WI38 (cell line): ENCODE data around the gene RHOT2.

ENCODE experiments used
- H3K4me3 ChIP-seq: 2 replicates; pipeline ENCODE4 v1.5.1; 2011; ENCODE audit warnings: low read depth, mild to moderate bottlenecking, control low read depth, low read length
- TF ChIP-seq, protein P1 (sequence below): IDR thresholded peaks from 2 replicates; pipeline ENCODE4 v1.5.1; 2012; ENCODE audit warnings: low read depth, mild to moderate bottlenecking, control low read depth, low read length

Gene RHOT2

DNA sequence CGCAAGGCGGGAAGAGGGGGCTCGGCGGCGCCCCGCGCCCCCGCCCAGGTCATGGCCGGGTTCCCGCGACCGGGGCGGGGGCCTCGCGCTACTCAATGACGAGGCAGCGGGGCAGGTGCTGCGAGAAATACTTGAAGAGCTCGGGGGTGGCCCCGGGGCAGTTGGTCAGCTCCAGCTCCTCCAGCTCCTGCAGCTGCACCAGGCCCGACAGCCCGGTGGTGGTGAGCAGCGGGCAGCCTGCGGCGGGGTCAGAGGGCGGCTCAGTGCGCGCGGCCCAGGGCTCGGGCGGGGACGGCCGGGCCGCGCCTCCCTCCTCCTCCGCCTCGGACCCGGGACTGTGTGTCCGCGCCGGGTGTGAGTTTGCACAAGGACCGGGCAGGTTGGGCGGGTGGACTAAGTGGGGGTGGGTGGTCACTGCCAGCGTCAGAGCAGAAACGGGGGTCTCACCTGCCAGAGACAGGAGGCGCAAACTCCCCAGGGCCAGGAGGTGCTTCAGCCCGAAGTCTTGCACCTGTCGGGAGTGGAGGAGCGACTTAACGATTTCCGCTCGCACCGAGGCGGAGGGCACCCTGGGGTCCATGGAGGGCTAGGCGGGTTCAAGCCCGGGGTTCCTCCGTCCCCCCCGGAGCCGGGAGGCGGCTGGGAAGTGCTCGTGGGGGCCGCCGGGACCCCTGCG lies 26.4 kb downstream of the RHOT2 start:
- H3K4me3 ChIP-seq: no peak overlapping the region
- TF ChIP-seq, protein P1, sequence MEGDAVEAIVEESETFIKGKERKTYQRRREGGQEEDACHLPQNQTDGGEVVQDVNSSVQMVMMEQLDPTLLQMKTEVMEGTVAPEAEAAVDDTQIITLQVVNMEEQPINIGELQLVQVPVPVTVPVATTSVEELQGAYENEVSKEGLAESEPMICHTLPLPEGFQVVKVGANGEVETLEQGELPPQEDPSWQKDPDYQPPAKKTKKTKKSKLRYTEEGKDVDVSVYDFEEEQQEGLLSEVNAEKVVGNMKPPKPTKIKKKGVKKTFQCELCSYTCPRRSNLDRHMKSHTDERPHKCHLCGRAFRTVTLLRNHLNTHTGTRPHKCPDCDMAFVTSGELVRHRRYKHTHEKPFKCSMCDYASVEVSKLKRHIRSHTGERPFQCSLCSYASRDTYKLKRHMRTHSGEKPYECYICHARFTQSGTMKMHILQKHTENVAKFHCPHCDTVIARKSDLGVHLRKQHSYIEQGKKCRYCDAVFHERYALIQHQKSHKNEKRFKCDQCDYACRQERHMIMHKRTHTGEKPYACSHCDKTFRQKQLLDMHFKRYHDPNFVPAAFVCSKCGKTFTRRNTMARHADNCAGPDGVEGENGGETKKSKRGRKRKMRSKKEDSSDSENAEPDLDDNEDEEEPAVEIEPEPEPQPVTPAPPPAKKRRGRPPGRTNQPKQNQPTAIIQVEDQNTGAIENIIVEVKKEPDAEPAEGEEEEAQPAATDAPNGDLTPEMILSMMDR: no peak

DNA sequence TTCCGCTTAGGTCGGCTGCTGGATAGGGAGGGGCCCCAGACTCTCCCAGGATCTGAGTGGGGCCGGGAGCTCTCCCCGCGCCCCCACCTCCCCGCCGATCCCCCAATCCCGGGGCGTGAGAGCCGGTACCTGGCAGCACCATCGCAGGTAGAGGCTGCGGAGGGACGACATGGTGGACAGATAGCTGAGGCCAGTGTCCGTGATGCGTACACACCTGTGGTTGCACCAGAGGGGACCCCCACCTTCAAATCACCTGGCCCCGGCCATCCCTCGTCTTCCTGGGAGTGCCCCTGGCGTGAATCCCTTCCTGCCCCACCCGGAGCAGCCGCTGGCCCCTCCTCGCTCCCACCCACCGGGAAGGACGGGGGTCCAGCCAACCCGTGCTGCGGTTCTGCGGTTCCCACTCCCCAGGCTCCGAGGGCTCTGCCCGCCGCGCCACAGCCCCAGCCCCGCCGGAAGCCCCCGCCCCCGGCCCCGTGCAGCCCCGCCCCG lies 27.0 kb downstream of the RHOT2 start:
- no peak overlapping the region for H3K4me3 ChIP-seq
- TF ChIP-seq, protein P1: no peak

- no peak overlapping the region for H3K4me3 ChIP-seq
- TF ChIP-seq, protein P1: no peak
Measured at GRCh38 chr16:695355-696089, 27.6 kb downstream of the RHOT2 start.

DNA sequence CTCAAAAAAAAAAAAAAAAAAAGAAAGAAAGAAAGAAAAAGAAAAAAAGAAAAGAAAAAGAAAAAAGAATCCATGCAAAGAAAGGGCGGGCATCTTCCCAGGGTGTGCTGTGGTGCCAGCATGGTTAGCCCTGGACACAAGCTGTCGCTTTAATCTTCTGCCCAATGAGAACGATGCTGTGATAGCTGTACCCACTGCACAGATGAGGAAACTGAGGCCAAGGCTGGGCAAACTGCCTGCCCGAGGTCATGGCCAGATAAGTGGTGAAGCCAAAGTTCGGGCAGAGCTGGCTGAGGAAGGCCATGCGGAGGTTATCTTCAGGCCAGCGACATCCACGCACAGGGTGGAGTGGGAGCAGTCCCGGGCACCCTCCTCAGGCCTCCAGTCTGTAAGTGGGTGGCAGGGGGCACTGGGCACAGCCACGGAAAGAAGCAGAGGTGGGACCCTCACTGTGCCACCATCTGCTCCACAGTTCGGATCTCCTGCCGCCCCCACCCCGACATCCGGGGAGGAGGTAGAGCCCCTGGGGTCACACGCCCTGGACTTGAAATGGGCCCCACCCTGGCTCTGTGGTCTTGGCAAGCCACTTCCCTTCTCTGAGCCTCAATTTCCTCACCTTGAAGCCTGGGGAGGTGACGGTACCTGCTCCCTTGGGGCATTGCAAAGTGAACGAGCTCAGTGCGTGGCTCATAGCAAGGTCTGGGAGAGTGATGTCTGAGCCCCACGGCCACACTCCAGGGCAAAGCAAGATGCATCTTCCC lies 31.2 kb downstream of the RHOT2 start:
- TF ChIP-seq, protein P1: no peak
- H3K4me3 ChIP-seq: no peak overlapping the region

DNA sequence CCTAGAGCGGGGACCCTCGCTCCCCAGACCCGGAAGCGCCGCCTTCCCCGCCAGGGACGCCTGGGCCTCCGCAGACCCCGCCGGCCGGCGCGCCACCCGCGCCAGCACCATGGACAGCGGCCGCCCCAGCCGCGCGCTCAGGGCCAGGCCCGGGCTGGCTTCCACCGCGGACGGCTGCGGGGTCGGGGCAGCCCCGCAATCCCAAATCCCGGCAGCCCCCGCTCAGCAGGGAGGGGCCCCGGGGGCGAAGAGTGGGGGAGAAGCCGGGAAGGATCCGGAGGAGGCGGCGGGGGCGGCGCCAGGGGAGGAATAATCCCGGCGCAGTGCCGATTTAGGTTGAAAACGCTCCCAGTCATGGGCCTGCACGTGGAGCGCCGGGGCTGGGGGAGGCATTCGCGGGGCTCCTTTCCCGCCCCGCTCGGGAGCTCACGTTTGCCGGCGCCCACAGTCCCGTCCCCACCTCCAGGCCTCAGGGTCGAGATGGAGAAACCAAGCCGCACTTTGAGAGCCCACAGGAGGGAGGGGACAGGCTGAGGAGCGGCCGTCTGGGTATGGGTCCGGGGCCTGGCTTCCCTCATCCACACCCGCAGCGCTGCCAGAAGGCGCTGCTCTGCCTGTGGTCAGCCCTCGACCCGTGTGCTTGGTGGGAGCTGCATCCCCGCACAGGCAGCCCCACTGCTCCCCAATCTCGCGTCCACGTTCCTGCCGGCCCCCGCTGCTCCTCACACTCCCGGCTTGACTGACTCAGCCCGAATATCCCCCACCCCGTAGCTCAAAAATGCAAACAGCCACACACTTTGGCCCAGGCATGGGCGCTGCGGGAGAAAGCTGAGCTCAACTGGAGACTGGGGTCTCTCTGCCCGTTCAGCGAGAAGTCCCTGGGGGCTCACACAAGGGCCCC lies 33.0 kb downstream of the RHOT2 start:
- no peak overlapping the region for H3K4me3 ChIP-seq
- TF ChIP-seq, protein P1: no peak

- TF ChIP-seq, protein P1: no peak
- H3K4me3 ChIP-seq: no peak overlapping the region
Measured at GRCh38 chr16:702341-702740, 34.4 kb downstream of the RHOT2 start.
